ENCODE results near the gene C18orf63.

DNA sequence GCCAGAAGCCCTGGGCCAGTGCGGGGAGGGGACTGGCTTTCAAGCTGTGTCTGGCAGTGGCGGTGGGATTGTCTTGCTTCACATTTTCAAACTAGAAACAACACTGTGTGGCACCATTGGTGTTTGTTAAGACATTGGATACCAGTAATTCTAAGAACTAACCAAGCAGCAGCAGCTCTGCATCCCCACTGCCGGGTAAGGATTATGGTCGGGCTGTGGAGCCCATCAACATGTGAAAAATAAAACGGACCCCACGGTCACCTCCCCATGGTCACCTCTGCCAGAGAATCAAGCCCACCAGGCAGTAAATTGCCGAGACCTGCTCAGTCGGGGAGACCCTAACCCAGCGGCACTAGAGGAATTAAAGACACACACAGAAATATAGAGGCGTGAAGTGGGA lies 65.3 kb downstream of the C18orf63 start:
- TF ChIP-seq CTCF (IDR thresholded peaks at IDR 0.05) (no peak), POLR2A (IDR thresholded peaks at IDR 0.05) (no peak)

All from ovary (tissue), 3 donors.